ENCODE measurements around the gene VPS52. TPM values are rescaled to one million over a fixed set of nuclear protein-coding genes. Genes with fewer than 3 reads are reported as not detected.

The VPS52 gene
- total and polyA plus RNA-seq, 9 of the 15 experiments (the other 6 are each of a cell fraction or from before 2014, with no cell fraction given) = 24.4 to 103 (median 40.2) TPM

DNA sequence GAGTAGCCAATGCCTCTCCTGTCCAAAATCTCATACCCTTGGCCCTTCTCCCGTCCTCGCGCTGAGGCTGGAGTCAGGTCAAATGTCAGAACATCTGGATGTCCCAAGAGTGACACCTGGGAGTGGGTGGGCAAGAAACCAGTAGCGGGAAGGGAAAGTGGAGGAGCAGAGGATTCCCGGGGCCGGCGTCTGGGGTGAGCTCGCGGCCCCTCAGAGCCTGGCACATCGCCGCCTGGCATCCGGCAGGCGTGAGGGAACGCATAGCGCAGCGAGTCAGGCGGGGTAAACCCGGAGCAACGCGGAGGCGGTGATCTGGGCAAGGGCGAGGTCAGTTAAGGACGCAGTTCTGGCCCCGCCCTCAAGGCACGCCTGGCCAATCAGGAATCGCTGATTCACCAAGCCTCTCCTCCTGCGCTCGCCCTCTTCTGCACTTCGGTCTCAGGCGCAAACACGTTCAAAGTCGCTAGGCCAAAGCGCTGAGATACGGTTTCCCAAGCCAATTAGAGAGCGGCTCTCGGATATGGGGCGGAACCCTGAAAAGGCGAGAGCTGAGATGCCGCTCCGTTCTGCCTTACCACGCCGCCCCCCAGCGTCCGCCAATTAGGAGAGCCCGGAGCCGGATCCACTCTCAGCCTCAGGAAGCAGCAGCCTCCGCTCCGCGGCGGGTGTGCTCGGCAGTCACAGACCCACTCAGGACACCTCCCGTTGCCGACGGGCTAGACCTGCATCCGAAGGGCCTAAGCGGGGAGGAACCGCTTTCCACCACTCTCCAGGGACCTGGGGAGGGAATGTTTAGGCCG is 22.5 kb downstream of the VPS52 start (continued):
- TF ChIP-seq MYC (IDR thresholded peaks at IDR 0.05; ENCODE audit: low read depth, low read length) = peak; percentile 78
- TF ChIP-seq MYC (CRISPR knock-in tag; IDR thresholded peaks at IDR 0.05; ENCODE audit: borderline replicate concordance, low read depth) = no peak
- no peak for TF ChIP-seq CBX2 (IDR thresholded peaks at IDR 0.05; ENCODE audit: insufficient read depth, low read length, poor library complexity, severe bottlenecking)
- TF ChIP-seq, protein P1, sequence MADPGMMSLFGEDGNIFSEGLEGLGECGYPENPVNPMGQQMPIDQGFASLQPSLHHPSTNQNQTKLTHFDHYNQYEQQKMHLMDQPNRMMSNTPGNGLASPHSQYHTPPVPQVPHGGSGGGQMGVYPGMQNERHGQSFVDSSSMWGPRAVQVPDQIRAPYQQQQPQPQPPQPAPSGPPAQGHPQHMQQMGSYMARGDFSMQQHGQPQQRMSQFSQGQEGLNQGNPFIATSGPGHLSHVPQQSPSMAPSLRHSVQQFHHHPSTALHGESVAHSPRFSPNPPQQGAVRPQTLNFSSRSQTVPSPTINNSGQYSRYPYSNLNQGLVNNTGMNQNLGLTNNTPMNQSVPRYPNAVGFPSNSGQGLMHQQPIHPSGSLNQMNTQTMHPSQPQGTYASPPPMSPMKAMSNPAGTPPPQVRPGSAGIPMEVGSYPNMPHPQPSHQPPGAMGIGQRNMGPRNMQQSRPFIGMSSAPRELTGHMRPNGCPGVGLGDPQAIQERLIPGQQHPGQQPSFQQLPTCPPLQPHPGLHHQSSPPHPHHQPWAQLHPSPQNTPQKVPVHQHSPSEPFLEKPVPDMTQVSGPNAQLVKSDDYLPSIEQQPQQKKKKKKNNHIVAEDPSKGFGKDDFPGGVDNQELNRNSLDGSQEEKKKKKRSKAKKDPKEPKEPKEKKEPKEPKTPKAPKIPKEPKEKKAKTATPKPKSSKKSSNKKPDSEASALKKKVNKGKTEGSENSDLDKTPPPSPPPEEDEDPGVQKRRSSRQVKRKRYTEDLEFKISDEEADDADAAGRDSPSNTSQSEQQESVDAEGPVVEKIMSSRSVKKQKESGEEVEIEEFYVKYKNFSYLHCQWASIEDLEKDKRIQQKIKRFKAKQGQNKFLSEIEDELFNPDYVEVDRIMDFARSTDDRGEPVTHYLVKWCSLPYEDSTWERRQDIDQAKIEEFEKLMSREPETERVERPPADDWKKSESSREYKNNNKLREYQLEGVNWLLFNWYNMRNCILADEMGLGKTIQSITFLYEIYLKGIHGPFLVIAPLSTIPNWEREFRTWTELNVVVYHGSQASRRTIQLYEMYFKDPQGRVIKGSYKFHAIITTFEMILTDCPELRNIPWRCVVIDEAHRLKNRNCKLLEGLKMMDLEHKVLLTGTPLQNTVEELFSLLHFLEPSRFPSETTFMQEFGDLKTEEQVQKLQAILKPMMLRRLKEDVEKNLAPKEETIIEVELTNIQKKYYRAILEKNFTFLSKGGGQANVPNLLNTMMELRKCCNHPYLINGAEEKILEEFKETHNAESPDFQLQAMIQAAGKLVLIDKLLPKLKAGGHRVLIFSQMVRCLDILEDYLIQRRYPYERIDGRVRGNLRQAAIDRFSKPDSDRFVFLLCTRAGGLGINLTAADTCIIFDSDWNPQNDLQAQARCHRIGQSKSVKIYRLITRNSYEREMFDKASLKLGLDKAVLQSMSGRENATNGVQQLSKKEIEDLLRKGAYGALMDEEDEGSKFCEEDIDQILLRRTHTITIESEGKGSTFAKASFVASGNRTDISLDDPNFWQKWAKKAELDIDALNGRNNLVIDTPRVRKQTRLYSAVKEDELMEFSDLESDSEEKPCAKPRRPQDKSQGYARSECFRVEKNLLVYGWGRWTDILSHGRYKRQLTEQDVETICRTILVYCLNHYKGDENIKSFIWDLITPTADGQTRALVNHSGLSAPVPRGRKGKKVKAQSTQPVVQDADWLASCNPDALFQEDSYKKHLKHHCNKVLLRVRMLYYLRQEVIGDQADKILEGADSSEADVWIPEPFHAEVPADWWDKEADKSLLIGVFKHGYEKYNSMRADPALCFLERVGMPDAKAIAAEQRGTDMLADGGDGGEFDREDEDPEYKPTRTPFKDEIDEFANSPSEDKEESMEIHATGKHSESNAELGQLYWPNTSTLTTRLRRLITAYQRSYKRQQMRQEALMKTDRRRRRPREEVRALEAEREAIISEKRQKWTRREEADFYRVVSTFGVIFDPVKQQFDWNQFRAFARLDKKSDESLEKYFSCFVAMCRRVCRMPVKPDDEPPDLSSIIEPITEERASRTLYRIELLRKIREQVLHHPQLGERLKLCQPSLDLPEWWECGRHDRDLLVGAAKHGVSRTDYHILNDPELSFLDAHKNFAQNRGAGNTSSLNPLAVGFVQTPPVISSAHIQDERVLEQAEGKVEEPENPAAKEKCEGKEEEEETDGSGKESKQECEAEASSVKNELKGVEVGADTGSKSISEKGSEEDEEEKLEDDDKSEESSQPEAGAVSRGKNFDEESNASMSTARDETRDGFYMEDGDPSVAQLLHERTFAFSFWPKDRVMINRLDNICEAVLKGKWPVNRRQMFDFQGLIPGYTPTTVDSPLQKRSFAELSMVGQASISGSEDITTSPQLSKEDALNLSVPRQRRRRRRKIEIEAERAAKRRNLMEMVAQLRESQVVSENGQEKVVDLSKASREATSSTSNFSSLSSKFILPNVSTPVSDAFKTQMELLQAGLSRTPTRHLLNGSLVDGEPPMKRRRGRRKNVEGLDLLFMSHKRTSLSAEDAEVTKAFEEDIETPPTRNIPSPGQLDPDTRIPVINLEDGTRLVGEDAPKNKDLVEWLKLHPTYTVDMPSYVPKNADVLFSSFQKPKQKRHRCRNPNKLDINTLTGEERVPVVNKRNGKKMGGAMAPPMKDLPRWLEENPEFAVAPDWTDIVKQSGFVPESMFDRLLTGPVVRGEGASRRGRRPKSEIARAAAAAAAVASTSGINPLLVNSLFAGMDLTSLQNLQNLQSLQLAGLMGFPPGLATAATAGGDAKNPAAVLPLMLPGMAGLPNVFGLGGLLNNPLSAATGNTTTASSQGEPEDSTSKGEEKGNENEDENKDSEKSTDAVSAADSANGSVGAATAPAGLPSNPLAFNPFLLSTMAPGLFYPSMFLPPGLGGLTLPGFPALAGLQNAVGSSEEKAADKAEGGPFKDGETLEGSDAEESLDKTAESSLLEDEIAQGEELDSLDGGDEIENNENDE (IDR thresholded peaks at IDR 0.05; ENCODE audit: low read depth, low read length) = no peak
- no peak for TF ChIP-seq FUS (optimal IDR thresholded peaks at IDR 0.05; ENCODE audit: low read depth, low read length)
- TF ChIP-seq SP2 (IDR thresholded peaks at IDR 0.05; ENCODE audit: extremely low read depth, low read depth, low read length, poor library complexity, severe bottlenecking) = peak; percentile 47
- no peak for TF ChIP-seq BRD4 (IDR thresholded peaks at IDR 0.05)
- TF ChIP-seq ZNF830 (CRISPR knock-in tag; IDR thresholded peaks at IDR 0.05) = 0 out of 2 replicates have a peak, but pooled peaks have one; percentile 57
- no peak for TF ChIP-seq ZNF561 (CRISPR knock-in tag; conservative IDR thresholded peaks at IDR 0.05)
- no peak for TF ChIP-seq HMG20B (CRISPR knock-in tag; IDR thresholded peaks at IDR 0.05)
- peak; percentile 87 for TF ChIP-seq POLR2B (IDR thresholded peaks at IDR 0.05; ENCODE audit: low read depth, partially characterized antibody)
- no peak for TF ChIP-seq ZNF77 (CRISPR knock-in tag; IDR thresholded peaks at IDR 0.05)
- TF ChIP-seq IFI16 (CRISPR knock-in tag; IDR thresholded peaks at IDR 0.05) = no peak
- TF ChIP-seq ZNF121 (CRISPR knock-in tag; conservative IDR thresholded peaks at IDR 0.05) = no peak
- no peak for TF ChIP-seq ZNF12 (CRISPR knock-in tag; IDR thresholded peaks at IDR 0.05)
- TF ChIP-seq PHB2 (IDR thresholded peaks at IDR 0.05; ENCODE audit: low read depth) = no peak
- no peak for TF ChIP-seq ZNF253 (CRISPR knock-in tag; conservative IDR thresholded peaks at IDR 0.05)
- TF ChIP-seq RBM25 (IDR thresholded peaks at IDR 0.05; ENCODE audit: low read depth, low read length, severe bottlenecking) = no peak
- no peak for TF ChIP-seq U2AF1 (optimal IDR thresholded peaks at IDR 0.05; ENCODE audit: low read depth, low read length)
